RWPE2 (cell line): ENCODE data around the gene DIP2B.

Experiments
- ATAC-seq: fragments of 200-7000 bp; cut with Tn5 transposase; 3 replicates; pipeline ENCODE4 v1.9.1; 2021; ENCODE audit warnings: low read depth
- DNase-seq: peaks from one replicate; pipeline ENCODE4 v3.0.0-alpha.2; 2020; ENCODE audit warnings: low spot score
- H3K27ac ChIP-seq: fragments of 450-650 bp; 2 replicates; pipeline ENCODE4 v1.5.1; 2017; ENCODE audit warnings: mild to moderate bottlenecking; ENCODE audit not compliant: poor library complexity, severe bottlenecking
- H3K27me3 ChIP-seq: fragments of 250-450 bp; sonication (Bioruptor Pico); 2 replicates; pipeline ENCODE4 v1.5.1; 2021; ENCODE audit warnings: mild to moderate bottlenecking, moderate library complexity; ENCODE audit not compliant: insufficient read depth, poor library complexity, severe bottlenecking
- H3K36me3 ChIP-seq: fragments of 250-450 bp; sonication (Bioruptor Pico); 2 replicates; pipeline ENCODE4 v1.5.1; 2020; ENCODE audit warnings: low read depth, mild to moderate bottlenecking, moderate library complexity
- H3K4me1 ChIP-seq: fragments of 250-450 bp; sonication (Bioruptor Pico); 2 replicates; pipeline ENCODE4 v1.5.1; 2021; ENCODE audit warnings: mild to moderate bottlenecking, moderate library complexity; ENCODE audit not compliant: insufficient read depth, poor library complexity, severe bottlenecking
- H3K4me3 ChIP-seq: fragments of 250-450 bp; sonication (Bioruptor Pico); 2 replicates; pipeline ENCODE4 v1.5.1; 2021; ENCODE audit warnings: mild to moderate bottlenecking, moderate library complexity; ENCODE audit not compliant: severe bottlenecking
- H3K9me3 ChIP-seq: fragments of 250-450 bp; sonication (Bioruptor Pico); 2 replicates; pipeline ENCODE4 v1.5.1; 2021; ENCODE audit warnings: mild to moderate bottlenecking, moderate library complexity; ENCODE audit not compliant: severe bottlenecking
- CTCF ChIP-seq: fragments of 450-650 bp; IDR thresholded peaks from one replicate; pipeline ENCODE4 v1.5.1; 2017; ENCODE audit warnings: mild to moderate bottlenecking, moderate library complexity; ENCODE audit not compliant: poor library complexity, severe bottlenecking

The DIP2B gene

DNA sequence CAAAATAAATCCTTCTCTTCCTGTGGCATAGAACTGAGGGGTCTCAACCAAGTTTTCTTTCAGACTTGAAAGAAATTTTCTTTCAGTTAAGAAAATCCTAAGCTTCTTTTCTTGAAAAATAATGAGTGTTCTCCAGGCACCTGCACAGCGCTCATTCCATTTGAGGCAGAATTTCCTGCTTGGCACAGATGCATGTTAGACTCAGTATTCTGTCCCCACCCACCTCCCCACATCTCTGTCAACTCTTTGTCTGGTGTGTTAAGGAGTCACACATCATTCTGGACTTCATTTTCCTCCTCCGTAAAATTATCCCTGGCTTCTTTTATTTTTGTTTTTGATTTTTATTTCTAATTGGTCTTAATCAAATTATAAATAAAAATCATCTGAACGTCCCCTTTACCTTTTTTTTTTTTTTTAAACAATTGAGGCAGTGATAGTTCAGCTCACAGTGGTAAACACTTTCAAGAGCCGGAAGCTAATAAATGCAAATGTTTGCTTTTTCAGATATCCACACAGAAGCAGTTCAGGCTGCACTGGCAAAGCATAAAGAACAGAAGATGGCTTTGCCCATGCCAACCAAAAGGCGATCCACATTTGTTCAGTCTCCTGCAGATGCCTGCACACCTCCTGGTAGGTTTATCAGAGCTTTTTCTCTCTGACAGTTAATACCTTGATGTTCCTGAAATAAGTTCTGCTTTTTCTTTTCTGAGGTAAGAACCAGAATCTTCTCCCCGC, 155.1 kb downstream of the DIP2B start:
- Histone ChIP-seq H3K4me1 (no peaks in the 10 kb centered on the region), H3K36me3 (peaks cover 15% of the 10 kb centered on the region; the same call in 1 of the 2 replicates), H3K27ac (no peak overlapping the region), H3K27me3 (no peaks in the 10 kb centered on the region), H3K9me3 (no peaks in the 10 kb centered on the region), H3K4me3 (no peak overlapping the region)
- no peak for TF ChIP-seq CTCF
- ATAC-seq (no peak), DNase-seq (no peak)

GRCh38 chr12:50660425-50660822, 155.6 kb downstream of the DIP2B start:
- ATAC-seq (no peak), DNase-seq (no peak)
- Histone ChIP-seq H3K4me3 (no peak overlapping the region), H3K9me3 (no peaks in the 10 kb centered on the region), H3K27ac (no peak overlapping the region), H3K36me3 (peaks cover 15% of the 10 kb centered on the region; the same call in 1 of the 2 replicates), H3K27me3 (no peaks in the 10 kb centered on the region), H3K4me1 (no peaks in the 10 kb centered on the region)
- TF ChIP-seq CTCF = no peak

GRCh38 chr12:50661300-50662115, 156.7 kb downstream of the DIP2B start:
- no peak for TF ChIP-seq CTCF
- DNase-seq = no peak
- Histone ChIP-seq H3K9me3 (no peaks in the 10 kb centered on the region), H3K4me3 (no peak overlapping the region), H3K4me1 (no peaks in the 10 kb centered on the region), H3K36me3 (peaks cover 15% of the 10 kb centered on the region; the same call in 1 of the 2 replicates), H3K27ac (no peak overlapping the region), H3K27me3 (no peaks in the 10 kb centered on the region)
- ATAC-seq = no peak

DNA sequence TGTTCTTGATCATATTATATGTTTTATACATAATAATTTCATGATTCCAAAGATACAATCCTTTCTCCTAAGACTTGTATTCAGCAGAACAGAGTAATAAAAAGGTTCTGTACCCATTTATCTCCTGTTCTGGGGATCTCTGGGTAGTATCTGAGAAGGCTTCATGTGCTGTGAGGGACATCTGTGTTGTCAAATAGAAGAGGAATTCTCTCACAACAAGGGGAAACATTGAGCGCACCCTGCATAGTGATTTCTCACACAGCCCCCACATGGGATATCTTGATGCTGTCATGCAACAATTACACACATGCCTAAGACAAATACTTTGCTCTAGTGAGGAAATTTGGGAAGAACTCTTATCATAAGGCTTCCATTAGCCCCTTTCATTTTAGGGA, 157.3 kb downstream of the DIP2B start:
- ATAC-seq = no peak
- Histone ChIP-seq H3K36me3 (peaks cover 15% of the 10 kb centered on the region; the same call in 1 of the 2 replicates), H3K27ac (no peak overlapping the region)

More for the DNA sequence above, 157.3 kb downstream of the DIP2B start:
- TF ChIP-seq CTCF = no peak
- Histone ChIP-seq H3K27me3 (no peaks in the 10 kb centered on the region), H3K4me1 (no peaks in the 10 kb centered on the region), H3K9me3 (no peaks in the 10 kb centered on the region), H3K4me3 (no peak overlapping the region)
- DNase-seq = no peak
